Breast epithelium (tissue), 4 donors: ENCODE measurements around the gene PHTF2. TPM values are rescaled to one million over a fixed set of nuclear protein-coding genes. Genes with fewer than 3 reads are reported as not detected.

Experiments used
- DNase-seq, 2 donors: peaks; one replicate each; pipeline ENCODE4 v3.0.0-alpha.2; 2019; ENCODE audit warnings: low spot score in 2 of 2
- H3K27ac ChIP-seq, 2 donors: fragments of 200-600 bp; sonication (generic) in 1 of 2; one replicate each; pipeline ENCODE4 v1.5.1; 2016 to 2019; ENCODE audit warnings: mild to moderate bottlenecking in 1 of 2
- H3K27me3 ChIP-seq, 2 donors: fragments of 200-600 bp; sonication (generic) in 1 of 2; one replicate each; pipeline versions ENCODE4 v1.5.1 to v1.6.0; 2017 to 2019; ENCODE audit warnings: control low read depth in 1 of 2, mild to moderate bottlenecking in 1 of 2
- H3K36me3 ChIP-seq: fragments of 200-600 bp; one replicate; pipeline ENCODE4 v1.5.1; 2019
- H3K4me1 ChIP-seq, 2 donors: fragments of 200-600 bp; sonication (generic); one replicate each; pipeline ENCODE4 v1.5.1; 2016 to 2019; ENCODE audit warnings: control low read depth in 1 of 2
- H3K4me3 ChIP-seq, 3 donors: fragments of 200-600 bp; sonication (generic); 1 replicate in 2 of 3; 2 replicates in 1 of 3; pipeline ENCODE4 v1.5.1; 2016 to 2019; ENCODE audit warnings: mild to moderate bottlenecking in 3 of 3, moderate library complexity in 2 of 3
- H3K9me3 ChIP-seq, 2 donors: fragments of 200-600 bp; sonication (generic) in 1 of 2; one replicate each; pipeline ENCODE4 v1.5.1; 2016 to 2019; ENCODE audit warnings: control low read depth in 1 of 2
- POLR2A ChIP-seq: fragments of 450-650 bp; IDR thresholded peaks from one replicate; pipeline ENCODE4 v1.6.1; 2016; ENCODE audit warnings: antibody characterized with exemption, mild to moderate bottlenecking, moderate library complexity
- POLR2AphosphoS5 ChIP-seq, 3 donors: sonication (generic); formaldehyde crosslinking; IDR thresholded peaks; one replicate each; pipeline ENCODE4 v1.6.1; 2017; ENCODE audit warnings: antibody characterized with exemption in 3 of 3
- intact Hi-C: fragments of 100-400 bp; cut with DNase I; formaldehyde crosslinking; loops from one replicate; pipeline ENCODE4 v1.15.1; 2023; ENCODE audit warnings: low total_unique reads
- total RNA-seq, 3 donors: library from RNA; depleted of rRNA; stranded (reverse); fragments of >200 nt; gene quantifications; one replicate each; pipeline ENCODE4 v1.1.0, GENCODE V29; 2016
- TF ChIP-seq, protein P1 (sequence below), 3 donors: fragments of 450-650 bp; IDR thresholded peaks; one replicate each; pipeline ENCODE4 v1.5.1; 2016 to 2017; ENCODE audit warnings: antibody characterized with exemption in 3 of 3, mild to moderate bottlenecking in 3 of 3, moderate library complexity in 3 of 3

PHTF2 gene
- total RNA-seq, 3 donors from 2014 or later: 17.0 to 23.5 (median 19.2) TPM

DNA sequence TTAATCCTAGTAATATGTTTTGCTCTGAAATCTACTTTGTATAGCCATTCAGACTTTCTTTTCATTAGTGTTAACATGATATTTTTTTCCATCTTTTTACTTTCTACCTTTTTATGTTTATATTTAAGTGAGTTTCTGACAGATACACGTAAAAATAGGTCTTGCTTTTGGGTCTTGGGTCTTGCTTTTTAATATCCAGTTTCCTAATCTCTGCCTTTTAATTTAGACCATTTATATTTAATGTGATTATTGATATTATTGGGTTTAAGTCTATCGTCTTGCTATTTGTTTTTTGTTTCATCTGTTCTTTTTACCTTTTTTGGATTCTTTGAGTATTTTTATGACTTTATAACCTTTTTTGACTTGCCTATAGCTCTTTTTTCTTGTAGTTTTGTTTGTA, 7.9 kb downstream of the PHTF2 start:
- Histone ChIP-seq H3K36me3 (no peaks in the 10 kb centered on the region), H3K9me3 (peaks cover 0 to 31% of the 10 kb centered on the region in 2 donors), H3K4me3 (no peak overlapping the region), H3K27ac (no peak overlapping the region), H3K27me3 (no peaks in the 10 kb centered on the region), H3K4me1 (no peaks in the 10 kb centered on the region)
- no peak for DNase-seq
- TF ChIP-seq POLR2AphosphoS5 (IDR thresholded peaks at IDR 0.05) (no peak), POLR2A (no peak)
- TF ChIP-seq, protein P1, sequence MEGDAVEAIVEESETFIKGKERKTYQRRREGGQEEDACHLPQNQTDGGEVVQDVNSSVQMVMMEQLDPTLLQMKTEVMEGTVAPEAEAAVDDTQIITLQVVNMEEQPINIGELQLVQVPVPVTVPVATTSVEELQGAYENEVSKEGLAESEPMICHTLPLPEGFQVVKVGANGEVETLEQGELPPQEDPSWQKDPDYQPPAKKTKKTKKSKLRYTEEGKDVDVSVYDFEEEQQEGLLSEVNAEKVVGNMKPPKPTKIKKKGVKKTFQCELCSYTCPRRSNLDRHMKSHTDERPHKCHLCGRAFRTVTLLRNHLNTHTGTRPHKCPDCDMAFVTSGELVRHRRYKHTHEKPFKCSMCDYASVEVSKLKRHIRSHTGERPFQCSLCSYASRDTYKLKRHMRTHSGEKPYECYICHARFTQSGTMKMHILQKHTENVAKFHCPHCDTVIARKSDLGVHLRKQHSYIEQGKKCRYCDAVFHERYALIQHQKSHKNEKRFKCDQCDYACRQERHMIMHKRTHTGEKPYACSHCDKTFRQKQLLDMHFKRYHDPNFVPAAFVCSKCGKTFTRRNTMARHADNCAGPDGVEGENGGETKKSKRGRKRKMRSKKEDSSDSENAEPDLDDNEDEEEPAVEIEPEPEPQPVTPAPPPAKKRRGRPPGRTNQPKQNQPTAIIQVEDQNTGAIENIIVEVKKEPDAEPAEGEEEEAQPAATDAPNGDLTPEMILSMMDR (IDR thresholded peaks at IDR 0.05): no peak
- intact Hi-C loops: no loop called here

DNA sequence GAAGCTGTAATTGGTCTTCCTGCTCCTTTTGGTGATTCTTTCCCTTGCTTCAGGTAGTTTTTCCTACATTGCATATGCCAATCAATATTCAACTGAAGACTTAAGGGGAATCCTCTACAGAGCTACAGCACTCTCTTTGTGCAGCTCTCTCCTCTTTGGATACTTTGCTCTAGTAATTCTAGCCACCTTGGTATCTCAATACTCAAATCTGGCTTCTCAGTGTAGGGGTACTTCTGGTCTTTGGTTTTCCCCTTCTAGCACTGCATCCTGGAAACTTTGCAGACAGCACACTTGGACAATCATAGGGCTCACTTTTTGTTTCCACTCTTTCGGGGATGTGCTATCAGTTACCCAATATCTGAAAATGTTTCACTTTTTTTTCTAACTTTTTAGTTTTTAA, 9.9 kb downstream of the PHTF2 start:
- H3K27ac ChIP-seq: no peak overlapping the region
- intact Hi-C loops: no loop called here
- no peak for TF ChIP-seq POLR2A
- no peak for TF ChIP-seq POLR2AphosphoS5 (IDR thresholded peaks at IDR 0.05)
- TF ChIP-seq, protein P1 (IDR thresholded peaks at IDR 0.05): no peak
- H3K4me1 ChIP-seq: no peaks in the 10 kb centered on the region
- H3K9me3 ChIP-seq: peaks cover 0 to 31% of the 10 kb centered on the region in 2 donors
- no peak for DNase-seq
- H3K27me3 ChIP-seq: no peaks in the 10 kb centered on the region
- H3K36me3 ChIP-seq: no peaks in the 10 kb centered on the region
- no peak overlapping the region for H3K4me3 ChIP-seq

DNA sequence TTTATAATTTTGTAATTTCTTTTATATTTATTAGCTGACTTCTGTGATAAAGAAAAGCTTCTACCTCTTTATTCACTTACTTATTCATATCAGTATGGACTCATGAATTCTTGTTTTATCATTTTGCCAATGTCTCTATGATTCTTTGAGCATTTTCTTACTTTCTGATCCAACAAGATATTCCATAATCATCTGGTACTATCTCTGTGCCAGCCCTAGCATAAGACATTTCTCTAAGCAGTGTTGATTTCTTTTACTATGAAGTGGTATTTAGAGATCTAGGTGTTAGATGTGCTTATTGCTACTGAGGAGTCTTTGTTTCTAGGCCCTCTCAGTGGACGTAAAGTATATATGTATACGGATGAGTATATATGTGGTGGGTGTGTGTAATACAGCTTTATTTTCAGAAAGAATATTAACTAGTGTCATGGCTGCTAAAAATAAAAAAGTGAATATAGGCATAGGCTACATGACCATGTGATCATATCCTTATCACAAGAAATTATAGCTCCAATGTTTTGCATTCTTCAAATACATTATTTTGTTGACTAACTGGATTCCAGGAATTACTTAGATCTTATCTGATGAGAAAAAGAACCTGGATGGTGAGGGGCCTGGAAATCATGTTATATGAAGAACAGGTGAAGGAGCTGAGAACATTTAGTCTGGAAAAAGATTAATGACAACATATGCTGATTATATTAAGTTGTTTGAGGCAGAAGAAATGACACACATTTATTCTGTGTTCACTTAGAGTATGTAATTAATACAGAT, 13.1 kb downstream of the PHTF2 start:
- no peaks in the 10 kb centered on the region for H3K36me3 ChIP-seq
- H3K4me1 ChIP-seq: no peaks in the 10 kb centered on the region
- intact Hi-C loops: no loop called here
- TF ChIP-seq POLR2A: no peak
- no peak for TF ChIP-seq POLR2AphosphoS5 (IDR thresholded peaks at IDR 0.05)
- TF ChIP-seq, protein P1 (IDR thresholded peaks at IDR 0.05): no peak
- no peak for DNase-seq
- no peak overlapping the region for H3K27ac ChIP-seq
- no peak overlapping the region for H3K4me3 ChIP-seq
- H3K27me3 ChIP-seq: no peaks in the 10 kb centered on the region
- H3K9me3 ChIP-seq: peaks cover 0 to 21% of the 10 kb centered on the region in 2 donors

DNA sequence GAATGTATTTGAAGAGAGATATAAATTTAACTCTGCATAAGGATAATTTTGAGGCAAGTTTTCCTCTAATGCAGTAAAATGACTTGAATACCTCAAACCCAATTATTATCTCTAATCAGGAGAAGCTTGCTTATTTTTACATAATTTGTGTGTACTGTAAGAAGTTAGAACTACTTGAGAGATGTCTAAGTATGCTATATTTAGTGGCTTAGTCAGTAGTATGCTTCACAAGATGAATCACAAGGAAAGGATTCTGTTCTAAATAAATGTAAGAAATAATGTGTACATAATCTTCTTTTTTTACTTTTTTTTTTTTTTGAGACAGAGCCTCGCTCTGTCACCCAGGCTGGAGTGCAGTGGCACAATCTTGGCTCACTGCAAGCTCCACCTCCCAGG, 13.7 kb downstream of the PHTF2 start:
- no peak for DNase-seq

DNA sequence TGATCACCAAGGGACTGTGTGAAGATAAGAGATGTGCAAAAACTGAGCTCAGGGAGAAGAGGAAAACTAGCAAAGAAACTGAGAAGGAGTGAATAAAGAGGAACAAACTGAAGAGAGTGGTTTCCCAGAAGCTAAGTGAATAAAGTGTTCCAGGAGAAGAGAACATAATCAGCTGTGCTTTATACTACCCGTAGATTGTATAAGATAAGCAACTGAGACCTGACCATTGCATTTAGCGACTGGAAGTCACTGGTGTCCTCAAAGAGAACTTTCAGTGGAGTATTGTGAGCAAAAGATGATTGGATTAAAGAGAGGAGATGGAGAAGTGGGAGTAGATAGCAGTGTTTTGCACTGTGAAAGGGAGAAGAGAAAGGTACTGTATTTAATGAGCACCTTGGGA, 14.6 kb downstream of the PHTF2 start:
- Histone ChIP-seq H3K36me3 (no peaks in the 10 kb centered on the region), H3K27me3 (no peaks in the 10 kb centered on the region), H3K4me1 (no peaks in the 10 kb centered on the region), H3K27ac (no peak overlapping the region), H3K9me3 (peaks cover 0 to 8% of the 10 kb centered on the region in 2 donors), H3K4me3 (no peak overlapping the region)
- TF ChIP-seq, protein P1 (IDR thresholded peaks at IDR 0.05): no peak
- TF ChIP-seq POLR2AphosphoS5 (IDR thresholded peaks at IDR 0.05) (no peak), POLR2A (no peak)
- intact Hi-C loops: no loop called here
- no peak for DNase-seq

More for the DNA sequence above, 13.7 kb downstream of the PHTF2 start:
- no peaks in the 10 kb centered on the region for H3K36me3 ChIP-seq
- H3K27ac ChIP-seq: no peak overlapping the region
- no peak overlapping the region for H3K4me3 ChIP-seq
- peaks cover 0 to 15% of the 10 kb centered on the region in 2 donors for H3K9me3 ChIP-seq
- no peaks in the 10 kb centered on the region for H3K4me1 ChIP-seq
- no peaks in the 10 kb centered on the region for H3K27me3 ChIP-seq
- intact Hi-C loops: no loop called here
- TF ChIP-seq, protein P1 (IDR thresholded peaks at IDR 0.05): no peak
- TF ChIP-seq POLR2AphosphoS5 (IDR thresholded peaks at IDR 0.05) (no peak), POLR2A (no peak)
